ENCODE measurements around the gene CAPG.
"Not testable (repeated sequence)": the region's sequence is repeated elsewhere in the genome, so short reads cannot be mapped to it uniquely, and the experiment has no call there.

The CAPG gene

DNA sequence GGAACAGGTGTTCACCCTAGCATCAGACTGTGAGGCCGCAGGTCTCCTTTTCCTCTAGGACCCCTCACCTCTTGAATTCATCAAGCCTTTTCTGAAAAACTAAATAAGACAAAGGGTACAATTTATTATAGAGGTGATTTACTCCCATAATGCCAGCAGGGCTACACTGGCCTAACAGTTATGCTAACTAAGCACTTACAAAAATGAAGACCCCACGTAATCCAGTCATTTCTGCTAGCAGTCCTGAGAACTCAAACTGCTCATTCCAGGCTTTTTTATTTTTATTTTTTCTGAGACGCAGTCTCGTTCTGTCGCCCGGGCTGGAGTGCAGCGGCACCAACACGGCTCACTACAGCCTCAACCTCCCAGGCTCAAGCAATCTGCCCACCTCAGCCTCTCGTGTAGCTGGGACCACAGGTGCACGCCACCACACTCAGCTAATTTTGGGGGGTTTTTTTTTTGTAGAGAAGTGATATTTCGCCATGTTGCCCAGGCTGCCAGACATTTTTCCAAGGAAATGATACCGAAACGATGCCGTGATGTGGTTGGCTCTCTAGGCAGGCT is 14.2 kb downstream of the CAPG start:
- no peak for DNase-seq

DNA sequence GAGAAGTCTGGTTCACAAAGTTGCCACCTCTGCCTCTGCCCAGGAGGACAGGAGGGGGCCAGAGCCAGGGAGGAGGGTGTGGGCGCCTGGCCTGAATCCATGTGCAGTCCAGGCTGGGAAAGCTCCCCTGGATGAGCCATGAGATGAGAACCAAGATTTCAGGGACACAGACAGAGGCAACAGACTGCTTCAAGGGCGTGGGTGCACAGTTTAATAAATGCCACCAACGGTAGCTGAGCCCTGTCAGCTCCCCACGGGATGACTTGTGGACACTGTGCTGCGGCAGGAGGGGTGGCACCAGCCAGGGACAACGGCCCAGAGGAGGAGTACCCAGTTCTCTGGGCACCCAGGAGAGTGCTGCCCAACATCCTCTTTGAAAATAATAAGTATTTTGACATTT is 15.2 kb downstream of the CAPG start:
- no peak for DNase-seq

DNA sequence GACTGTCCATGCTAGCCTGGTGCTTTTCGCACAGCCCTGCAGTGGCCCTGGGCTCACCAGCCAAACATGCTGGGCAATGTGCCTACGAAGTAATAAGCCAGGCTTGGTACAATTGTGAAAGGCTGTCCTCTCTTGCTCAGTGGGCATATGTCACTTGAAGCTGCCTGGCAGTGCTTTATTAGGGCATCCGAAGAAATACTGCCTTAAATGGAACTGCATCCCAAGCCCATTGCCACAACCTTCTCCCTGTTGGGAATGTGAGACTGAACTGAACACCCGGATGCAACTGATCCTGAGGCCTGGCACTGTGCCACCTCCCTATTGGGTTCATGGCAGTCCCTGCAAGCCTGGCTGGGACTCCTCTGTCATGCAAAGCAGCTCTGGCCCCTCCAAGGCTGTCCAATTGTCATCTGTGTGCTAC is 15.9 kb downstream of the CAPG start:
- no peak for DNase-seq

DNA sequence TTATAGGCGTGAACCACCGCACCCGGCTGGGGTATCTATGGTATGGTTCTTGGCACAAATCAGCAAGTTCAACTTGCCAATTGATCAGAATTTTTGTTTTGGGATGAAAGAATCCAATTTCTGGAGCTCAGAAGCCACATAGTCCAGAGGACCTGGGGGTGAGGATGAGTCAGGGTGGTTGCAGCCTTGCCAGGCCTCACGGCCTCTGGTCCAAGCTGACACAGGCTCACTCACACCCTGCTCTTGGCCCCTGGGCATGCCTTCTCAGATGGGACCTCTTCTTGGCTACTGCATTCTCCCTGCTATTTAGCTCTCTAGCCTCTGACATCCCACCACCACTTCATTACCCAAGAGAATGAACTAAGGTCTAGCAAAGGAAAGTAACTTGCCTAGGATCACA is 16.3 kb downstream of the CAPG start:
- no peak for DNase-seq

DNA sequence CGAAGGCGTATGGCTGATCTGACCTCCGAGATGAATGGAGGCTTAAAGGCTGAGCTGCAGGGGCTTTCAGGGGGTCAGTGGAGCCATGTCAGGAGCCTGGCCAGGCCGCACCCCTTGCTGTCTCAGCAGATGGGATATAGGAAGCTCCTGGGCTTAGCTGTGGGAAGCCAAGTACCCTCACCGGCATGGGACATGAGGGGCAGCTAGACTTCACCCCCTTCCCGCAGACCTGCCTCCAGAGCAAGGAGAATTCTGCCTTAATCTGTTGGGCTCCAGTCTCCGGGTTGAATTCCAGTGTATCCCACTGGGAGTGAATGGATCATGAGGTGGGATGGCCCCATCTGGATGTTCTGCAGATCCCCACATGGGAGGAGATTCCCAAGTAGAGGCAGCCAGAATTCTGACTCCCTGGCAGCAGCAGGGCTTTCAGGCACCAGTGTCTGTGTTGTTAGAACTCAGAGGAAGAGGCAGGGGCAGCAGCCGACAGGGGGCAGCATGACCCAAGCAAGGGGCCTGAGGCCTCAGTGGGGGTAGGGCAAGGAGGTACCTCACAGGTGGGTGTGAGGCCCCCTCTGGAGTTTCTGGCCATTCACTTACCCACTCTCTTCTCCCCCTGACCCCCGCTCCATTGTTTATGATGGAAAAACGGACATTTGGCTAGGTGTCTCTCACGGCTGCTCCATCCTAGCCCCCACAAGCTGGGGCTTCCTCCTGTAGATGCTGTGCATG is 19.1 kb downstream of the CAPG start:
- peak; percentile 76 for DNase-seq

DNA sequence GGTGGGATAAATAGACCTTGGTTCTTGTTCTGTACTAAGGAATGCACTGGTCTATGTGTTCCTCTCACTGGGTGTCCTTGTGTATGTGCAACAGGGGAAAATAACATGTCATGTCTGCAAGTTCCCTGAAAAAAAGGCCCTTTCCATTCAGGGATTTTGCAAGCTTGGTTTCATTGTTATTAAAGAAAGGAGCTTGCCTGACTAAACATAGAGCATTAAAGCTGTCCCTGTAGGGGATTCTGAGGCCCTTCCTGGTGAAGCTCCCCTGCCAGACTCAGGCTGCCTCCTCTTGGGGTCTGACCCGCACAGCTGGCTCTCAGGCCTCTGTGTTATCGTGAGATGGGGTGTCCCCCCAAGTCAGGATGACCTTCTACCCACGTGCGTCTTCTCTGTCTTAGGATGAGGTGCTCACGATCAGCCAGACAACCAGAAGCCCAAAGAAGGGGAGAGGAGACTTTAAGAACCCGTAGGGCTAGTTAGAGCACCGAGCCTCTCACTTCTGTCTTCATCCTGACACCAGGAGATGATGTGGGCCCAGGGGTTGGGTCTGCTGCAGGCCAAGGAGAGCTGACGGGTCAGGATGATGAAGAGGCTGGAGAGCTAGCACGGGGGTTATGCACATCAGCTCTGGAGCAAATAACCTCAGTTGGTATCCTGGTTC is 21.2 kb downstream of the CAPG start:
- no peak for DNase-seq

DNA sequence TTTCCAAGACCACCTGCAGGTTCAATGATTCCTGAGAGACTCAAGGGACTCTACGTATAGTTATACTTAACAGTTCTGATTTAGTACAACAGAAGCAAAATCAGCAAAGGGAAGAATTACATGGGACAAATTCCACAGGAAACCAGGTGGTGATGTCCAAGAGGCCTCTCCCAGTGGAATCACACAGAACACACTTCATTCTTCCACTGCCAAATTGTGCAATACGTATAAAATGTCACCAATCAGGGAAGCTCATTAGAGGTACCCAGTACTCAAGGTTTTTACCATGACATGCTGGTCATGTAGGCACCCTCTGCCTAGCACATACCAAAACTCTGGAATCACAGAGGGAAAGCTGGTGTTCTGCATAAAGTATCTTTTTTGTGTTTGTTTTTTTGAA is 22.4 kb downstream of the CAPG start:
- DNase-seq = no peak

DNA sequence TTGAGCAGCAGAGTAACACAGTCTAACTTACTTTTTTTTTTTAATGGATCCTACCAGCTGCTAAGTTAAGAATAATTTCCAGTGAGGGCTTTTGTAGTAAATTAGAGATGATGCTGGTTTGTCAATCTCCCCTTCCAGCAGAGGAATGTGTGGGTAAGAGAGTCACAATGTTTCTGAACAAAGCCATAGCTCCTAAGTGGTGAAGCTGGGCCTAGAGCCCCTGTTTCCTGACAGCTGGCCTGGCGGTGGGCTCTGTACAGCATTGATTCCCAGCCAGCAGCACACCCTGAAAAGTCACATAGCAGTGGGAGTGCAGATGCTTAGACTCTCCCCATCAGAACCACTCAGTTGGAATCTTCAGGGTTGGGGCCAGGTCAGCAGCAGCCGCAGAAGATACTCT is 24.4 kb downstream of the CAPG start:
- no peak for DNase-seq

DNA sequence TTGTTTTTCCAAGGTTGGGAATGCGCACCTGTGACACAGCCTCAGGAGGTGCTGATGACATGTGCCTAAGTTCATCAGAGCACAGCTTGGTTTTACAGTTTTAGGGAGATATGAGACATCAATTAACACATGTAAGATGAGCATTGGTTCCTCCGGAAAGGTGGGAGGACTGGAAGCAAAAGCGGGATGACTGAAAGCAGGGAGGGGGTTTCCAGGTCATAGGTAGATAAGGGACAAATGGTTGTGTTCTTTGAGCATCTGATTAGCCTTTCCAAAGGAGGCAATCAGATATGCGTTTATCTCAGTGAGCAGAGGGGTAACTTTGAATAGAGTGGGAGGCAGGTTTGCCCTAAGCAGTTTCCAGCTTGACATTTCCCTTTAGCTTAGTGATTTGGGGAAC is 26.3 kb downstream of the CAPG start:
- no peak for DNase-seq

DNA sequence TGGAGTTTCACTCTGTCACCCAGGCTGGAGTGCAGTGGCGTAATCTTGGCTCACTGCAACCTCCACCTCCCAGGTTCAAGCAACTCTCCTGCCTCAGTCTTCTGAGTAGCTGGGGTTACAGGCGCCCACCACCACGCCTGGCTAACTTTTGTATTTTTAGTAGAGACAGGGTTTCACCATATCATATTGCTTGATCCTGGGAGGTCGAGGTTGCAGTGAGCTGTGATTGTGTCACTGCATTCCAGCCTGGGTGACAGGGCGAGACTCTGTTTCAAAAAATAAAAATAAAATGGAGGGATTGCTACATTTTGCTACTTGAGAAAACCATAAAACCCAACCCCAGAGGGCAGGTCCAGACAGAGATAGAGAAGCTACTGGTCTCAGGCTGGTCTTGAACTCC is 27.0 kb downstream of the CAPG start:
- not testable (repeated sequence) for DNase-seq

DNA sequence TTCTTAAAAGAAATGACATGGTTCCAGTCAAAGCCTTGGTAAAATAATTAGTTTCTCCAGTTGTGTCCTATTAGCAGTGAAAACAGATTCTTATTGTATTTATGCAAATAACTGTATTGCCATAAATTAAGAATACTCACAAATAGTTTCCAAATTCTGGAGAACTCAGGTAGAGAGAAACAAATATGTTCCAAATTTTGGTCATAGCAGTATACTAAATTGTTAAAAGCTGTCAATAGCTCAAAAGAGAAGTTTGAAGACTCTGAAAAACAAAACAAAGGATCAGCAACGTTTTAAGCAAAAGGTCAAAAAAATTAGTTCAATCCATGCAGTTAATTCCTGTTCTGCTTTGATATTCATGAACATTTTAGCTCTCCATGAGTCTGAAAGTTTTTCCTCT is 30.1 kb downstream of the CAPG start:
- no peak for DNase-seq

DNA sequence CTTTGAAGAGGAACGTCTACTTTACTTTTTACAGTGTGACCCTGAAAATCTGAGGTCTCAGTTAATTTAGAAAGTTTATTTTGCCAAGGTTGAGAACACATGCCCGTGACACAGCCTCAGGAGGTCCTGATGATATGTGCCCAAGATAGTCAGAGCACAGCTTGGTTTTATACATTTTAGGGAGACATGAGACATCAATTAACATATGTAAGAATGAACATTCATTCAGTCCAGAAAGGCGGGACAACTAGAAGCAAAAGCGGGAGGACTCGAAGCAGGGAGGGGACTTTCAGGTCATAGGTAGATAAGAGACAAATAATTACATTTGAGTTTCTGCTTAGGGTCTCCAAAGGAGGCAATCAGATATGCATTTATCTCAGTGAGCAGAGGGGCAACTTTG is 31.9 kb downstream of the CAPG start:
- DNase-seq = no peak

DNA sequence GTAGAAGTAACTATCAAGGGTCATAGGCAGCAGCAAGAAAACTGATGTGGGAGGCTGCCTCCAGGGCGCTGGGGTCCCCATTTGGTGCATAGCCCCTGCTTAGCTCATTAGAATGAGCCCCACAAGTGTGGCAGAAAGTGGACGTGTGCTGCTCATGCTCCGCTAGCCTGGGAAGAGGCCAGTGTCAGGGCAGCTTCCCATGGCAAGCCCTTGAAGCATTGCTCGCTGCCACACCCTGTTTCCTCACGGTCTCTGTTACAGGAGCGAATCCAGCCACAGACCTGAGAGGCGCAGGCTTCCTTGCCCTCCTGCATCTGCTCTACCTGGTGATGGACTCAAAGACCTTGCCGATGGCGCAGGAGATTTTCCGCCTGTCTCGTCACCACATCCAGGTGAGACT is 33.1 kb downstream of the CAPG start:
- no peak for DNase-seq

DNA sequence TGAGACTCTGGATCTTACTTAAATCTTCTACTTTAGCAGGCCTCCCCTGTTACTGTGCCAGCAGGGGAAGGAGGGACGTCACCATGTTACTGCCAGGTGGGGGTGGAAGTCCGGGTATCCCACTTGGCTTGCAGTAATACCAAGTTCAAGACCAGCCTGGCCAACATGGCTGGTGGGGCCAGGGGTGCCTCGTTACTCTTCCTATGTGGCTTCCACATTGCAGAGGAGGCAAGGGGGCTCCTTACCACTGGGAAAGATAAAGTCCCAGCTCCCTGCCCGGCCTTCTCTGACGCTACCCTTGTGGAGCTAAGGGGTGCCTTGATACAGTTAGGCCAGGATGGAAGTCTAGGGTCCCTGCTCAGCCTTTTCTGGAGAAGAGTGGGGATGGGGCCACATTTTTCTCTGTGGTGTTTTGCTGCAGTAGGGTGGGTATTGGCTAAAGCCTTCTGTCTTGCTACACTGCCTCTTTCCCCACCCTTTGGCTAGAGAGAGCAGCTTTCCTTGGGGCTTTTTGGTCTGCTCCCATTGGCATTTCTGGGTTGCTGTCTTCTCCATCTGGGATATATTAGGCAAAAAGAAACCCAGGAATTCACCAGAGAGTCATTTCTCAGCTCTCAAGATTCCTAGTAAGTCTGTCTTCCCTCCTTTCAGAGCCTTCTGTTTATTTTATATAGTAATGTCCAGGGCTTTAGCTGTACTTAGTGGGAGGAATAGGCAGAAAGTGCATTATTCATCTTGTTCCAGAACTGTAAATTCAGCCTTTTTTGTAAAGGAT is 33.7 kb downstream of the CAPG start:
- no peak for DNase-seq

DNA sequence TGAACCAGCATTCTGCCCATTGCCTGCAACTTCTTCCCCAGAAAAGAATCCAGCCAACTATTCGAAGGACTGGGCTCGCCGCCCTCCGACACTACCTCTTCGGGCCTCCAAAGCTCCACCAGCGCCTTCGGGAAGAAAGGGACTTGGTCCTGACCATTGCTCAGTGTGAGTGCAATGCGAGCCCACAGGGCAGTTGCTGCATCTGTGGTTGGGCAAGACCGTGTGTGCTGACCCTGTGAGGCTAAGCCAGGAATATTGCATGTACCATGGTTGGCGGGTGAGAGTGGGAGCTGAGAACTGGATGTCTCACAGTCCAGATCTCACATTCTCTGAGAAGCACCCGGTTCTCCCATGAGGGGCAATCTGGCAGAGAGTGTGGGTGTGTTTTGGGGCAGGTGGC is 39.1 kb downstream of the CAPG start:
- no peak for DNase-seq

DNA sequence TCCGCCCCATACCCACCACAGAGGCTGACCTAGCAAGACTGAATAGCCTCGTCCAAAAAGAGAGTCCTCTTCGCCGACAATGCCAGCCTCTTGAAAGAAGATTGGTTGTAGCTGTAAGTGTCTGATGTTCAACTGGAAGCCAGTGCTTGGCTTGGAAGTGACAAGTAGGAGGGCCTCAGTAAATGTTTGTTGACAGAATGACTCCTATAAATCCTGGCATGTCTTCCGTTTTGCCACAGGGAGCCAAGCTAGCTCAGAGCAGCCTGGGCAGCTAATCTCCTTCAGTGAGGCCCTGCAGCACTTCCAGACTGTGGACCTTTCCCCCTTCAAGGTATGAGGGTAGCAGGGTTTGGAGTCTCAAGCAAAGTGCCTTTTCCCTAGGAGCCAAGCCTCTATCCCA is 40.7 kb downstream of the CAPG start:
- no peak for DNase-seq

DNA sequence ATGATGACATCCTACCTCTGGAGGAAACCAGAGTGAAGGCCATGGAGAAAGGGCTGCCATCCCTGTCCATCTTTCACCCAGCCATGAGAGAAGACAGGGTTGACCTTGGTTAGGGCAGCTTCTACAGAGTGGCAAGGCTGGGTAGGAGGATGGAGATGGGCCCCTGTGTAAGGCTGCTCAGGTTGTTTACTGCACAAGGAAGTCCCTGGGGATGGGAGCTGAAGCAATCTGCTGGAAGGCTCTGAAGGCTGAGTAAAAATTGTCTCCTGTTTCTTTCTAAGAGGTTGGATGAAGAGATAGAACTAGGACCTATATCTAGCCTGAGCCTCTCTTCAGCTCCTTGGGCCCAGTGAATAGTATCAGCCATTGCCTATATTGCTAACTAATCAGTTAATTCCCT is 41.2 kb downstream of the CAPG start:
- DNase-seq = no peak

DNA sequence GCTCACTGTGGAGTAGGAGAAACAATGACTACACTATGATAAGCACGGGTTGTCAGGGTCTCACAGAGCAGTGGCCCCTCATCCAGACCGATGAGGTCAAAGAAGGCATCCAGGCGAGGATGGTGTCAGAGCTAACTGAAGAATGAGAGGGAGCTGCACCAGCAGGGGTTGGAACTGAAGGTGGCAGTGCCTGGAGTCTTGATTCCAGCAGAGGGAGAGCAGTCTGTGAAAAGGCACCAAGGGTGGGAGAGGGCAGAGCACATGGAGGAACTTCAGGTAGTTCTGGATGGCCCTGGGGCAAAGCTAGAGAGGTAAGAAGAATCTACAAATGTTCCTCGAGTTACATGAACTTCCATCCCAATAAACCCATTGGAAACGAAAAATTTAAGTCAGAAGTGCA is 43.0 kb downstream of the CAPG start:
- no peak for DNase-seq

DNA sequence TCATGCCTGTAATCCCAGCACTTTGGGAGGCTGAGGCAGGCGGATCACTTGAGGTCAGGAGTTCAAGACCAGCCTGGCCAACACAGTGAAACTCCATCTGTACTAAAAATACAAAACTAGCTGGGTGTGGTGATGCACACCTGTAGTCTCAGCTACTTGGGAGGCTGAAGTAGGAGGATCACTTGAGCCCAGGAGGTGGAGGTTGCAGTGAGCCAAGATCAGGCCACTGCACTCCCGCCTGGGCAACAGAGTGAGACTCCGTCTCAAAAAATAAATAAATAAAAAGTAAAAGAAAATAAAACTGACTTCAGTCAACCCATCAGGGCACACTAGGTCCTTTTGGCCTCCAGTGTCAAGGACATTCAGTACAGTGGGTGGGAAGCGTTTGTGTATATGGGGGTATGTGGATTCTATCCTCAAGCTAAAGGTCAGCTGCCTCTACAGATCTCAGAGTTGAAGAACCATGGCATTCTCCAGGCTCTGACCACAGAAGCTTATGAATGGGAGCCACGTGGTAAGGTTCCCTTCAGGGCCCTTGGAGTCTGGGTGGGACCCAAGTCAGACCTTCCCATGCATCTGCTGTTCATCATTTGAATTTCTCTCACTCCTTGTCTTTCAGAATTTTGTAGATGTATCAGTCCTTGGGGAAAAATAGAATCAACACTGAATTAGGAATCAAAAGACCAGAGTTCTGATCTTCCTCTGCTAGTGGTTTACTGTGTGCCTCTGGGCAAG is 47.3 kb downstream of the CAPG start:
- DNase-seq = not testable (repeated sequence)

DNA sequence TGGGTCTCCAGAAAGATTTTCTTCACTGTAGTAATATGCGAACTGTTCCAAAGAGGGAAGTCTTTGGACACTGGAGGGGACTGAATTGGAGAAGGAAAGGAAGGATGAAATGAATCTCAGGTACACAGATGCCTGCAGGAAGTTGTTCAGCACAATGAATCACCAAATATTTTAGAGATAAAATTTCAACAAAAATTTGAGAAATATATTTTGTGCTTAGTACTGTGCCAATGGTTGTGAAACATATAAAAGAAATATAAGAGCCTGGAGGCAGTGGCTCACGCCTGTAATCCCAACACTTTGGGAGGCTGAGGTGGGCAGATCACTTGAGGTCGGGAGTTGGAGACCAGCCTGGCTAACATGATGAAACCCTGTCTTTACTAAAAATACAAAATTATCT is 52.4 kb downstream of the CAPG start:
- no peak for DNase-seq

DNA sequence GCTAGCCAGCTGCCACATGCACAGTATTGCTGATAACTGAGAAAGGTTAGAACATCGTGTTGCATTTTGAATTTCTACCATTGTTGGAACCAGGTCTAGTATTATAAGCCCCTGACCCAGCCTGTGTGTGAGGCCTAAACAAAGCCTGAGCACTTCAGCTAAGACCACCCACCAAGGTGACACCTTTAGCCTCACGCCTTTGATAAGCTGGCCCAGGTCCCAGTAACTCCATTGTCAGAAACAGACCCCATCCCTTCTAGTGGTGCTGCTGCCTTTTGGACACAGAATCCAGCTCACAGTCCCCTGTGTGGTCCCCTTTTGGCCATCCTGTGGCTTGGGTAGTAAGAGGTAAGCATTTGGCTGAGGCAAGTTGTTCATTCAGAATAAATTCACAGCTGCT is 54.0 kb downstream of the CAPG start:
- DNase-seq = no peak

DNA sequence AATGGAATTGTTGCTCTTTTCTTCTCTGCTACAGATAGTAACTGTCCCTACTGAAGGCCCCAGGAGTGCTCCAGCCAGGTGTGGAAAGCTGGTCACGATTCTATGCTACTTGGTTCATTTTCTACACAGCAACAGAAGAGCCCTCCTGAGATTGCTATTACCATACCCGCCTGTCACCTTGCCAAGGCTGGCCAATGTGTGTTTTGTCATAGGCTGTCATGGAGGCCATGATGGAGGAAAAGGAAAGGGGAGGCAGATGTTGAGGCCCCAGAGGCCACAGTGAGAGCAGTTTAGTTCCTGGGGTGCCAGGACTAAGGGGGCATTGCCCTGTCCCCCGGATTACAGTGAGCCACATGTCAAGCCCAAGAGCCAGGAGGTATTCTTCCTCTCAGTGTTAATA is 54.6 kb downstream of the CAPG start:
- DNase-seq = no peak

DNA sequence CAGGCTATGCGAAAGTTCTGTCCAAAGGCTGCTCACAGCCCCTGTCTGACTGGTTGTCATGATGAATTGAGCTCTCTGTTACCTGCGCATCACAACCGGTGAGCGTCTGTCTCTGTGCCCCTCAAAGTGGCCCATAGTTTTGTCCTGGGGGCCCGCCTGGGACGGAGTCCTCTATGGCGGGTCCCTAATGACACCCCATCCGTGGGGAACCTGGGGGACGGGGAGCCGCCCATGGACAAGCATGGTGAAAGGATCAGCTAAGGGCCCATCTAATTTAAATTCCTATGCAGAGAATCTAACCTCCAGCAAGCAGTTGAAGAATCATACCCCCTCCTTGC is 55.1 kb downstream of the CAPG start:
- DNase-seq = no peak

Measured in activated CD4-positive, alpha-beta T cell treated with anti-CD3 and anti-CD28 coated beads, Interleukin-2, amount 50 U/mL, for 1 hour (primary cell).